Stimulated activated CD8-positive, alpha-beta memory T cell treated with anti-CD3 and anti-CD28 coated beads, Interleukin-2, amount 100 ng/mL, for 1 hour (primary cell): ENCODE measurements around the gene STC2.

ENCODE experiments used
- DNase-seq, 2 donors: peaks; one replicate each; pipeline ENCODE4 v3.0.0-alpha.2; 2020; ENCODE audit warnings: low read depth in 2 of 2

The STC2 gene

GRCh38 chr5:173328844-173329490 lies 753 bp upstream of the STC2 start:
- DNase-seq = no peak

- no peak for DNase-seq
Measured at GRCh38 chr5:173327084-173327947, 898 bp downstream of the STC2 start.

GRCh38 chr5:173326501-173326960 lies 1.7 kb downstream of the STC2 start:
- DNase-seq = no peak

GRCh38 chr5:173325091-173325698 lies 3.0 kb downstream of the STC2 start:
- DNase-seq = no peak

- DNase-seq = no peak
Measured at GRCh38 chr5:173324115-173325001, 3.9 kb downstream of the STC2 start.

- no peak for DNase-seq
Measured at GRCh38 chr5:173323799-173324114, 4.5 kb downstream of the STC2 start.

- DNase-seq = no peak
Measured at GRCh38 chr5:173323106-173323798, 5.0 kb downstream of the STC2 start.

- DNase-seq = no peak
Measured at GRCh38 chr5:173321886-173322285, 6.3 kb downstream of the STC2 start.

- no peak for DNase-seq
Measured at GRCh38 chr5:173320259-173320658, 8.0 kb downstream of the STC2 start.

- DNase-seq = no peak
Measured at GRCh38 chr5:173319646-173320045, 8.6 kb downstream of the STC2 start.

- DNase-seq = no peak
Measured at GRCh38 chr5:173318881-173319620, 9.2 kb downstream of the STC2 start.

- no peak for DNase-seq
Measured at GRCh38 chr5:173318330-173318729, 9.9 kb downstream of the STC2 start.

- no peak for DNase-seq
Measured at GRCh38 chr5:173317852-173318251, 10.4 kb downstream of the STC2 start.

GRCh38 chr5:173317091-173317730 lies 11.0 kb downstream of the STC2 start:
- no peak for DNase-seq

- DNase-seq = no peak
Measured at GRCh38 chr5:173316339-173317020, 11.7 kb downstream of the STC2 start.

GRCh38 chr5:173315495-173316338 lies 12.5 kb downstream of the STC2 start:
- no peak for DNase-seq

GRCh38 chr5:173314166-173314952 lies 13.9 kb downstream of the STC2 start:
- DNase-seq = no peak

GRCh38 chr5:173313351-173313801 lies 14.8 kb downstream of the STC2 start:
- no peak for DNase-seq
